ENCODE results near the gene OR52K2.
"Not testable (repeated sequence)": the region's sequence is repeated elsewhere in the genome, so short reads cannot be mapped to it uniquely, and the experiment has no call there.

OR52K2 gene

GRCh38 chr11:4481240-4481582 is 32.1 kb downstream of the OR52K2 start:
- DNase-seq, result no peak

GRCh38 chr11:4482445-4482844 is 33.4 kb downstream of the OR52K2 start, which contains the start of gene OR52K1:
TSS of gene OR52K1 (plus strand) at chr11:4482646. CDS start at chr11:4488901, 6,255 bp downstream.
- no peak for DNase-seq

GRCh38 chr11:4484310-4484709 is 35.2 kb downstream of the OR52K2 start:
- DNase-seq, result no peak

GRCh38 chr11:4491405-4491804 is 42.3 kb downstream of the OR52K2 start:
- not testable (repeated sequence) for DNase-seq

GRCh38 chr11:4491878-4492606 is 42.9 kb downstream of the OR52K2 start:
- DNase-seq, result no peak

- no peak for DNase-seq
Observed at GRCh38 chr11:4493480-4493818, 44.4 kb downstream of the OR52K2 start.

- DNase-seq, result no peak
Observed at GRCh38 chr11:4495487-4495886, 46.4 kb downstream of the OR52K2 start.

- no peak for DNase-seq
Observed at GRCh38 chr11:4495986-4496385, 46.9 kb downstream of the OR52K2 start.

- DNase-seq, result no peak
Observed at GRCh38 chr11:4496557-4497248, 47.6 kb downstream of the OR52K2 start.

Measured in NCI-H82 (cell line).